IMR-90 (cell line): ENCODE data around the gene TEP1. TPM values are rescaled to one million over a fixed set of nuclear protein-coding genes. Genes with fewer than 3 reads are reported as not detected.
A peak's percentile ranks its signal among the peaks of the same experiment; 100 is the strongest.

ENCODE experiments used
- ATAC-seq: fragments of 200-7000 bp; cut with Tn5 transposase; 2 replicates; pipeline ENCODE4 v1.9.1; 2020; ENCODE audit warnings: low read depth, mild to moderate bottlenecking, moderate library complexity
- BruUV-seq: library from RNA; stranded (reverse); fragments of 400-500 nt; replicated peaks from 2 replicates; lab custom pipeline; 2021; lab: Mats Ljungman, UMichigan
- CTCF ChIA-PET: fragments of 300-600 bp; formaldehyde crosslinking; extraction: SDS; loops from one replicate; lab custom pipeline; 2021; ENCODE audit warnings: antibody characterized with exemption; lab: Yijun Ruan, JAX
- POLR2A ChIA-PET: fragments of 300-600 bp; sonication (Branson Sonifier 250); formaldehyde crosslinking; loops from one replicate; lab custom pipeline; 2022; ENCODE audit warnings: antibody characterized with exemption; ENCODE audit not compliant: unreplicated experiment; lab: Charles Lee
- DNase-seq: peaks from one replicate; pipeline ENCODE4 v3.0.0; 2013
- H2AFZ ChIP-seq: replicated peaks from 2 replicates; pipeline ENCODE3; 2013; ENCODE audit warnings: low read length, mild to moderate bottlenecking; ENCODE audit not compliant: poor library complexity
- H2AK5ac ChIP-seq: 2 replicates; pipeline ENCODE4 v1.6.1; 2013; ENCODE audit warnings: low read depth, low read length, inconsistent platforms
- H2AK9ac ChIP-seq: replicated peaks from 2 replicates; pipeline ENCODE3; 2013; ENCODE audit warnings: mild to moderate bottlenecking, low read depth, low read length, moderate library complexity; ENCODE audit not compliant: poor library complexity
- H2BK120ac ChIP-seq: 2 replicates; pipeline ENCODE4 v1.6.1; 2013; ENCODE audit warnings: low read depth, low read length, inconsistent platforms
- H2BK15ac ChIP-seq: 3 replicates; pipeline ENCODE4 v1.6.1; 2013; ENCODE audit warnings: low read depth, low read length, inconsistent platforms
- H2BK20ac ChIP-seq: 2 replicates; pipeline ENCODE4 v1.6.1; 2013; ENCODE audit warnings: low read depth, mild to moderate bottlenecking, inconsistent platforms, low read length, moderate library complexity
- H2BK5ac ChIP-seq: 2 replicates; pipeline ENCODE4 v1.6.1; 2013; ENCODE audit warnings: mild to moderate bottlenecking, low read depth, low read length, inconsistent platforms; ENCODE audit not compliant: poor library complexity, severe bottlenecking
- H3K14ac ChIP-seq: replicated peaks from 2 replicates; pipeline ENCODE4 v1.6.1; 2013; ENCODE audit warnings: low read depth, low read length, inconsistent platforms
- H3K18ac ChIP-seq: 2 replicates; pipeline ENCODE4 v1.6.1; 2013; ENCODE audit warnings: low read depth, low read length, control low read depth
- H3K23ac ChIP-seq: 2 replicates; pipeline ENCODE4 v1.6.1; 2013; ENCODE audit warnings: low read depth, low read length, inconsistent platforms
- H3K27ac ChIP-seq: 2 replicates; pipeline ENCODE4 v1.5.1; 2013; ENCODE audit warnings: mild to moderate bottlenecking, control low read depth, low read length; ENCODE audit not compliant: insufficient read depth
- H3K27me3 ChIP-seq: 2 replicates; pipeline ENCODE4 v1.6.1; 2013; ENCODE audit warnings: low read length; ENCODE audit not compliant: control insufficient read depth, insufficient read depth
- H3K36me3 ChIP-seq: 2 replicates; pipeline ENCODE4 v1.6.1; 2013; ENCODE audit warnings: low read length, mixed read lengths; ENCODE audit not compliant: control insufficient read depth, insufficient read depth
- H3K4ac ChIP-seq: 2 replicates; pipeline ENCODE4 v1.6.1; 2013; ENCODE audit warnings: low read depth, low read length, inconsistent platforms
- H3K4me1 ChIP-seq: 2 replicates; pipeline ENCODE4 v1.6.1; 2013; ENCODE audit warnings: low read length, mixed read lengths; ENCODE audit not compliant: control insufficient read depth, insufficient read depth
- H3K4me2 ChIP-seq: 2 replicates; pipeline ENCODE4 v1.6.1; 2013; ENCODE audit warnings: low read depth, mild to moderate bottlenecking, control low read depth, low read length, moderate library complexity
- H3K4me3 ChIP-seq: 2 replicates; pipeline ENCODE4 v1.5.1; 2013; ENCODE audit warnings: low read depth, mild to moderate bottlenecking, control low read depth, low read length, moderate library complexity; ENCODE audit not compliant: insufficient read depth
- H3K56ac ChIP-seq: 2 replicates; pipeline ENCODE4 v1.6.1; 2013; ENCODE audit warnings: low read length, inconsistent platforms; ENCODE audit not compliant: insufficient read depth; ENCODE audit errors: extremely low read depth
- H3K79me1 ChIP-seq, 2 experiments: 2 replicates each; pipeline ENCODE4 v1.6.1; 2013; ENCODE audit warnings: low read length in 2 of 2, inconsistent platforms in 1 of 2, low read depth in 1 of 2
- H3K9ac ChIP-seq: 2 replicates; pipeline ENCODE4 v1.6.1; 2013; ENCODE audit warnings: low read depth, low read length, control low read depth
- H3K9me1 ChIP-seq: 2 replicates; pipeline ENCODE4 v1.6.1; 2013; ENCODE audit warnings: low read length, inconsistent platforms; ENCODE audit not compliant: insufficient read depth
- H3K9me3 ChIP-seq: 2 replicates; pipeline ENCODE4 v1.6.1; 2013; ENCODE audit warnings: low read length; ENCODE audit not compliant: control insufficient read depth, insufficient read depth
- H4K20me1 ChIP-seq: 2 replicates; pipeline ENCODE4 v1.6.1; 2013; ENCODE audit warnings: low read length, inconsistent platforms; ENCODE audit not compliant: insufficient read depth
- H4K5ac ChIP-seq: 2 replicates; pipeline ENCODE4 v1.6.1; 2013; ENCODE audit warnings: mild to moderate bottlenecking, low read depth, low read length, control low read depth
- H4K8ac ChIP-seq, 2 experiments: 2 replicates each; pipeline ENCODE4 v1.6.1; 2013; ENCODE audit warnings: low read depth in 2 of 2, low read length in 2 of 2, control low read depth in 1 of 2, inconsistent platforms in 1 of 2
- H4K91ac ChIP-seq: 2 replicates; pipeline ENCODE4 v1.6.1; 2013; ENCODE audit warnings: low read depth, low read length, inconsistent platforms; ENCODE audit not compliant: insufficient read depth
- BHLHE40 ChIP-seq: fragments of 150-350 bp; IDR thresholded peaks from 2 replicates; pipeline ENCODE4 v1.6.1; 2016; ENCODE audit warnings: mild to moderate bottlenecking, low read depth, low read length
- CEBPB ChIP-seq: IDR thresholded peaks from 2 replicates; pipeline ENCODE4 v1.6.1; 2012; ENCODE audit warnings: low read depth, low read length, improper control_type of control experiment
- NFE2L2 ChIP-seq: fragments of 150-350 bp; IDR thresholded peaks from 2 replicates; pipeline ENCODE4 v1.6.1; 2016; ENCODE audit warnings: low read depth, mild to moderate bottlenecking, low read length
- POLR2A ChIP-seq: IDR thresholded peaks from 2 replicates; pipeline ENCODE4 v1.6.1; 2012; ENCODE audit warnings: mild to moderate bottlenecking, low read depth, low read length
- RAD21 ChIP-seq: IDR thresholded peaks from 2 replicates; pipeline ENCODE4 v1.6.1; 2012; ENCODE audit warnings: low read length, improper control_type of control experiment
- RCOR1 ChIP-seq: IDR thresholded peaks from 2 replicates; pipeline ENCODE4 v1.6.1; 2012; ENCODE audit warnings: mild to moderate bottlenecking, low read length, improper control_type of control experiment; ENCODE audit not compliant: insufficient replicate concordance
- SMC3 ChIP-seq: fragments of 150-350 bp; IDR thresholded peaks from 2 replicates; pipeline ENCODE4 v1.6.1; 2016; ENCODE audit warnings: low read depth, mild to moderate bottlenecking, antibody characterized with exemption, low read length, moderate library complexity
- WGBS, 2 experiments: methylation state at CpG; one replicate each; pipeline versions ENCODE4 v1.1.5 to v1.1.7; 2013; ENCODE audit warnings: missing lambda C conversion rate in 2 of 2; ENCODE audit not compliant: insufficient read length in 1 of 2; ENCODE audit errors: extremely low coverage in 2 of 2; 5-methylcytosine and 5-hydroxymethylcytosine counted together
- dilution Hi-C: fragments of 300-500 bp; cut with HindIII; formaldehyde crosslinking; loops from one replicate; pipeline ENCODE4 v1.14.3; 2018; ENCODE audit warnings: low sequenced_read_pairs; ENCODE audit not compliant: unreplicated experiment
- in situ Hi-C: fragments of 300-500 bp; cut with MboI; formaldehyde crosslinking; loops from 3 replicates; pipeline ENCODE4 v1.14.3; 2019; ENCODE audit warnings: low sequenced_read_pairs, inconsistent platforms, mixed read lengths
- intact Hi-C: fragments of 100-400 bp; cut with micrococcal nuclease; formaldehyde crosslinking; loops from 2 replicates; pipeline ENCODE4 v1.10.0; 2022
- polyA plus RNA-seq, 3 experiments: library from polyadenylated mRNA; depleted of rRNA; stranded (reverse); fragments of >200 nt; gene quantifications; 2 replicates each; pipeline ENCODE4 v1.2.3, GENCODE V29; 2012; ENCODE audit warnings: low replicate concordance in 1 of 3
- total RNA-seq: library from RNA; depleted of rRNA; stranded (reverse); fragments of >200 nt; gene quantifications from 2 replicates; pipeline ENCODE4 v1.2.3, GENCODE V29; 2012
- TF ChIP-seq, protein P1 (sequence below): conservative IDR thresholded peaks from 2 replicates; pipeline ENCODE4 v1.5.1; 2012; ENCODE audit warnings: mild to moderate bottlenecking, low read depth, low read length, improper control_type of control experiment

TEP1 gene
- total and polyA plus RNA-seq, 2 of the 4 experiments (the other 2 are of a cell fraction) = 10.7 to 12.4 TPM

GRCh38 chr14:20415782-20416206, 2.5 kb upstream of the TEP1 start:
- no peak overlapping the region for H3K23ac ChIP-seq
- H3K79me1 ChIP-seq = peaks cover 4 to 17% of the 10 kb centered on the region in 2 experiments; a peak in 3 of 4 replicates
- H3K4me2 ChIP-seq = no peak overlapping the region
- no peak overlapping the region for H2BK15ac ChIP-seq
- peak overlapping the region in 1 of 2 experiments; percentile 41; a peak in 1 of 4 replicates for H4K8ac ChIP-seq
- dilution Hi-C loops = no loop called here
- no peak overlapping the region for H3K14ac ChIP-seq
- H2BK20ac ChIP-seq = no peak overlapping the region
- H2AK9ac ChIP-seq = peak overlapping the region; percentile 85
- no peak overlapping the region for H4K91ac ChIP-seq
- H3K4me1 ChIP-seq = peaks cover 5% of the 10 kb centered on the region
- H2BK5ac ChIP-seq = no peak overlapping the region
- ChIA-PET POLR2A (no interaction called here), CTCF (interaction anchor here (0.6 to 1.7 kb wide), 10 partner anchors 9 to 204 kb away, joined by 3 to 12 read pairs (median 5); partner anchors contain the start of genes APEX1 and OSGEP)
- peak overlapping the region; percentile 52 for H2AFZ ChIP-seq
- BruUV-seq = no TSS peak
- no peak overlapping the region for H2AK5ac ChIP-seq
- H3K36me3 ChIP-seq = no peaks in the 10 kb centered on the region
- in situ Hi-C loops = loop anchor here (10.0 kb wide), 1 partner anchor 269 kb away; the partner anchor contains the start of genes ANG and RNASE4
- no peak for TF ChIP-seq BHLHE40
- TF ChIP-seq CEBPB = peak; percentile 39; the same call in 1 of the 2 replicates
- TF ChIP-seq RCOR1 = no peak
- TF ChIP-seq, protein P1, sequence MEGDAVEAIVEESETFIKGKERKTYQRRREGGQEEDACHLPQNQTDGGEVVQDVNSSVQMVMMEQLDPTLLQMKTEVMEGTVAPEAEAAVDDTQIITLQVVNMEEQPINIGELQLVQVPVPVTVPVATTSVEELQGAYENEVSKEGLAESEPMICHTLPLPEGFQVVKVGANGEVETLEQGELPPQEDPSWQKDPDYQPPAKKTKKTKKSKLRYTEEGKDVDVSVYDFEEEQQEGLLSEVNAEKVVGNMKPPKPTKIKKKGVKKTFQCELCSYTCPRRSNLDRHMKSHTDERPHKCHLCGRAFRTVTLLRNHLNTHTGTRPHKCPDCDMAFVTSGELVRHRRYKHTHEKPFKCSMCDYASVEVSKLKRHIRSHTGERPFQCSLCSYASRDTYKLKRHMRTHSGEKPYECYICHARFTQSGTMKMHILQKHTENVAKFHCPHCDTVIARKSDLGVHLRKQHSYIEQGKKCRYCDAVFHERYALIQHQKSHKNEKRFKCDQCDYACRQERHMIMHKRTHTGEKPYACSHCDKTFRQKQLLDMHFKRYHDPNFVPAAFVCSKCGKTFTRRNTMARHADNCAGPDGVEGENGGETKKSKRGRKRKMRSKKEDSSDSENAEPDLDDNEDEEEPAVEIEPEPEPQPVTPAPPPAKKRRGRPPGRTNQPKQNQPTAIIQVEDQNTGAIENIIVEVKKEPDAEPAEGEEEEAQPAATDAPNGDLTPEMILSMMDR = peak; percentile 67
- TF ChIP-seq POLR2A = no peak
- TF ChIP-seq RAD21 = peak; percentile 51
- TF ChIP-seq SMC3 = peak; percentile 53
- TF ChIP-seq NFE2L2 = no peak
- no peak overlapping the region for H3K56ac ChIP-seq
- H3K9me1 ChIP-seq = 0 out of 2 replicates have a peak, but pooled peaks cover 4% of the 10 kb centered on the region
- H3K9me3 ChIP-seq = no peaks in the 10 kb centered on the region
- no peak overlapping the region for H3K27ac ChIP-seq
- no peaks in the 10 kb centered on the region for H4K20me1 ChIP-seq
- H3K4me3 ChIP-seq = no peak overlapping the region
- H3K9ac ChIP-seq = no peak overlapping the region
- 0 out of 2 replicates have a peak, but pooled peaks cover 2% of the 10 kb centered on the region for H3K27me3 ChIP-seq
- no CpG with 5 or more reads among the region's 3 CpGs for WGBS, 2 experiments
- peak; percentile 61 for DNase-seq
- no peak overlapping the region for H3K18ac ChIP-seq
- peak; percentile 30 for ATAC-seq
- H4K5ac ChIP-seq = peak overlapping the region; percentile 75; the same call in 1 of the 2 replicates
- intact Hi-C loops = loop anchor here (1.0 kb wide), 1 partner anchor 194 kb away; no protein-coding TSS in a partner anchor
- no peak overlapping the region for H3K4ac ChIP-seq
- H2BK120ac ChIP-seq = no peak overlapping the region
